SH-SY5Y (cell line): ENCODE data around the gene LRMDA.
A peak's percentile ranks its signal among the peaks of the same experiment; 100 is the strongest.

Experiments used
- GATA2 ChIP-seq: IDR thresholded peaks from 2 replicates; pipeline ENCODE4 v1.6.1; 2011; ENCODE audit warnings: mild to moderate bottlenecking, low read depth, low read length
- GATA3 ChIP-seq: IDR thresholded peaks from 2 replicates; pipeline ENCODE4 v1.6.1; 2011; ENCODE audit warnings: low read depth, mild to moderate bottlenecking, low read length, moderate library complexity

Gene LRMDA

DNA sequence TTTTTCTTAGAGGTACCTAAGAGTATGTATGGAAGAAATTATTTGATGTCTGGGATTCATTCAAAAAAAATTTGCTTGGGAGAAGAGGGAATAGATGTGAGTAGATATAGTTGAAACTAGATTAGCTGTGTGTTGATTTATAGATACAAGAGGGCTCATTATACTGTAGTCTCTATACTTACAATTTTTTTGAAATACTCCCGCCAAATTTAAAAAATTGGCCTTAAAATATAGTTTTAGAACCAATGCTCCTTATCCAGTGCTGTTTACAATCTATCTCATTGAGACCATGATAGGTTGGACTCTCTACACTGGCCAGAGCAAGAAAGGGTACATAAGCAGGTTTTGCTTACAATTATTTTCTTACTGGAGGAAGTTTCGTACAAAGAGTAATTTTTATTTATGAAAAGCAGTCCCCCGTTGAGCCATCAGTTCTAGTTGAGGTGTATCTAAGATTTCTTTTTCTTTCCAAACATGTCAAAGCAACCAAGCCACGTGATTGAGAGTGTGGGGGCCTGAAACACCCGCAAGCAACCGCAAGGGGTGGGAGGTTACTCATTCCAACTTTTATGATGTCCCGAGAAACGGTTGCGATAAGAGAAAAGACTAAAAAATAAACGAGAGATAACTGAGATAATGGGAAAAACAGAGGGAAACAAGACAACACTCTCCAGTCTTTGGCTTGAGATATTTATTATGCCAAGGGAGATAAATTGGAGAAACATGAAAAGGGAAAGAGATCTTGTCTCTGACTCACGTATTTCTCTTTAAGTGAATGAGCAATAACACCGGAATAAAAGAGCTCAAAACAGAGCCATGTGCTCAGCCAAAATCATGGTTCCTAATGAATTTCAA is 729.2 kb downstream of the LRMDA start:
- no peak for TF ChIP-seq GATA2
- TF ChIP-seq GATA3: no peak

DNA sequence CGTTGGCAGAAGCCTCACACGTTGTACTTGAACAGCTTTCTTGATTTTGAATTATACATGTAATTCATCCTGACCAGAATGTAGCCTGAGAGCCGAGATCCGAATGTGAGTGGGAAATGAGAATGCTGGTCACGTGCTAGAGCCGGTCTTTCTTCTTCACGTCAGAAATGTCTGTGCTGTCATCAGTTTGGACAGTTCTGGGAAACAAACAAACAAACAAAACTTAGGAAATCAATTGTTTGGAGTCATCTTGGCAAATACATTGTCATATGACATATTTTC is 729.8 kb downstream of the LRMDA start:
- TF ChIP-seq GATA2 (no peak), GATA3 (no peak)

DNA sequence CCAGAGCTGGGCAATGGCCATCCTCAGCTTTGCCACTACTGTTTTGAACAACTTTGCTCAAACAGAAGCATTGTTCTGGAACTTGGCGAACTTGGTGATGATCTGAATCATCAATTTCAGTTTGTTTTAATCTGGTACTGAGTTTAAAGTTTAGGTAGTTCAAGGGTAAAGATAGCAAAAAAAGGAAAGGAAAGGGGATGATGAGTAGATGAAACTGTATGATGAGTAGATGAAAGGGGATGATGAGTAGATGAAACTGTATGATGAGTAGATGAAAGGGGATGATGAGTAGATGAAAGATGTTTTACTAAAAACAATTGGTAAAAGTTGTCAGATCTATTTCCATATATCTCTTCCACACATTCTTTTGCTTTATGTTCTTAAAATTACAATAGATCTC is 737.0 kb downstream of the LRMDA start:
- no peak for TF ChIP-seq GATA3
- no peak for TF ChIP-seq GATA2

DNA sequence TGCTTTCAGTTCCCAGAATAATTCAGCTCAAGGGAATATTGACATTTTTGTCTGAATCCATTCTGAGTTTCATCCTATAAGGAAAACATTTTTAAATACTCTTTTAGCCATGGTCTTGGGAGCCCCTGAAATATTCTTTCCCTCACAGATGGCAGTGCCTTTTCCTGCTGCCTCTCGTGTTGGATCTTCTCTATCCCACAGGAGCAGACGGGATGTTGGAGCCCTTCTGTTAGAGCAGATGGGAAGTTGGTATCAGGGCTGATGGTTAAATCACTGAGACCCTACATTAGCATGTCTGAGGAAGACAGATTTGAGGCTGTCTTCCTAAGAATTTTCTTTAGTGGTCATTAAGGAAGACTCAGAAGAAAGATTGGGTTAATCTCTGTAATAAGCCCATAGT is 737.8 kb downstream of the LRMDA start:
- TF ChIP-seq GATA3 (no peak), GATA2 (no peak)

DNA sequence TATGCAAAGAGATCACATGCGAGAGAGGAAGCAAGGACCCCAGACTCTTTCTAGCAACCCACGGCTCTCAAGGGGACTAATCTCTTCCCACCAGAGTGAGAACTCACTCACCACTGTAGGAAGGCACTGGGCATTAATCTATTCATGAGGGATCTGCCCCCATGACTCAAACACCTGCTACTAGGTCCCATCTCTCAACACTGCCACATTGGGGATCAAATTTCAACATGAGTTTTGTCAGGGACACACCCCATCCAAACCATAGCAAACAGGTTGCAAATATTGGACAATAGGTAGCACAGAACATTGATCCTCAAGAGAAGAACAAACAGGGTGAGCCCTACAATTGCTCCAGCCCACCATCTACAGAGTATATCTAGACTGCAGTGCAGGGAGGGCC is 740.6 kb downstream of the LRMDA start:
- no peak for TF ChIP-seq GATA2

- TF ChIP-seq GATA2 (no peak), GATA3 (no peak)
Measured at GRCh38 chr10:76175533-76176165, 744.2 kb downstream of the LRMDA start.

- TF ChIP-seq GATA2 (peak; percentile 80), GATA3 (peak; percentile 66)
Measured at GRCh38 chr10:76176166-76176550, 744.7 kb downstream of the LRMDA start.

DNA sequence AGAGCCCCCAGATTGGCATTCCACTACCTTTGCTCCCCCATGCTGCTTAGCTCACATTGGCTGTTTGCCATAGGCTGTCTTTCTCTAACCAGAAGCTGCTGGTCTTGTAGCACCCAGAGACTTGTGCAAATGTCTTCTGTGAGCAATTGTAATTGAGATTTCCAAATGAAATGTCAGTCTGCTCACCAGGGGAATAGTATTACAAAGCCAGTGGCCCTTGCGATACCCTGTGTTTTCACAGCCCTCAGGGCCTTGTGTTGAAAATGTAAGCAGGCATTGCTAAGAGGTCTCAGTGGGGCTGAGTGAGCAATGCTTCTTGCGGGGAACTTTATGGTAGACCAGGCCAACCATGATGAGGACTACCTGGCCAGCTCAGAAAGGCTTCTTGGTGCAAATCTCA is 746.5 kb downstream of the LRMDA start:
- TF ChIP-seq GATA3: no peak
- TF ChIP-seq GATA2: no peak

- TF ChIP-seq GATA3: no peak
- TF ChIP-seq GATA2: no peak
Measured at GRCh38 chr10:76178532-76179292, 747.3 kb downstream of the LRMDA start.

GRCh38 chr10:76179806-76180205 is 748.4 kb downstream of the LRMDA start:
- TF ChIP-seq GATA2 (no peak), GATA3 (no peak)

DNA sequence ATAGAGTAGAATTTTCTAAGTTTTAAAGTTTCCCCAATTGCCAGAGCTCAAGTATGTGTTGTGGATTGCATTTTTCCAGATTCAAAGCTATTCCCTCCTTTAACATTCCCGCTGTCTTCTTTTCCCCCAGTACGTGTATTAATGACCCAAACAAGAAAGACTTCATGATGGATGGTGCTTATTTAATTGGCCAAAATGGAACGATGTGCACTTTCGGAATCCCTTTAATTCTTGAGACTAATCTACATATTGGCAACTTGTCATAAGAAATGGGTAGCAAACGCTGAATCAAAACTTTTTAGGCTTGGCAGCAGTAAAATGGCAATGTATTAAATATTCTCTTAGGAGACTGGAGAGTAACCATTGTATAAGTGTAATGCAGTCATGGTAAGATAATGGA is 753.2 kb downstream of the LRMDA start:
- no peak for TF ChIP-seq GATA3
- no peak for TF ChIP-seq GATA2

DNA sequence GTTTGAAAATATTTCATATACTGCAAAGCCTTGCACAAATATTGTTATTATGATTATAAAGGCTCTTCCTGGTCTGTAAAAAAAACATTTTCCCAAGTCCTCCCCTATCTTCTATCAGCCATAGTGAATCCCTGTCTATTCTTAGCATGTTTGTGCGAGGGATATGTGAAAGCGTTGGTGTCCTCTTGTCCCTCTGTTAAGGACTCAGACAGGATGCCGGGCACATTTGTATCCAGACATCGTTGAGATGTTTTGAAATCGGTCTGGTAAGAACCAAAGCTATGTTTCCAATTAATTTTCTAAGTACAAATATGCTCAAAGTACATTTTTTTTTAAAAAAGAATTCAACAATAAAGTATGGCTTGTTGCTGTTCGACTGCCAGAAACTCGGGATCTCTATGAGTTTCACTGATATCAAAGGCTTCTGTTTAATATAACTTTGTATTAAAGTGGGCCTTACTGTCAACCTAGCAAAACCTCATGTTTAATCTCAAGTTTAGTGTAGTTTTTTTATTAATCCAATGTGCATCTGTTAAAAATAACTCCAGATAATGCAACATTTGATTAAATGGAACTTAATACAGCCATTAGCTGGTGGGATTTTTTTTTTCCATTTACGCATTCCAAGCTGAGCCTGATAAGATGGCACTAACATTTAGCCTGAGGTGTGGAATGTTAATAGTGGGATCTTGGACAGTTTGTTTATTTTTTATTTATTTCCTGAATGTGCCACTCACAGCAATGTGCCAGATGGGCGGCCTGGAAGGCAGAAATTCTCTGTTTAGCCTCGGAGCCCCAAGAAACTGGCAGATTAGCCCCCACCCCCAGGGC is 754.3 kb downstream of the LRMDA start:
- TF ChIP-seq GATA3: peak; percentile 77
- peak; percentile 70; the same call in 1 of the 2 replicates for TF ChIP-seq GATA2

DNA sequence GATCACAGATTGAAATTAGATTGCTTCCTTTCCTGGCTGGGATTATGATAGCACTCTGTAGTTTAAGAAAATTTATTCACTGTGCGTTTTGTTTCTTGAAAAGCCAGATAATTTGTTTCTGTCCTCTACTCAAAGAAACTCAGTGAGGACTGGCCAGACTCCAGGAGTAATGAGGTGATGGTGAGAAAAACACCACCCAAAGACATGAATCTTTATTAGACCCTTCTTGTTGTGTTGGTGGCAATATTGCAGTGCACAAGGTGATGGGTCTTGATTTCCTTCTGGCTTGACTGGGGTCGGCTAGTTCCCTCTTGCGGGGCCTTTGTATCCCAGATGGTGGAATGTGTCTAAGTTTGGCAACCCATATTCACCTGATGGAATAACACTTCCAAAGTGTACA is 756.8 kb downstream of the LRMDA start:
- no peak for TF ChIP-seq GATA2
- TF ChIP-seq GATA3: no peak
